ENCODE data around the gene ABCD1.
"Not testable (repeated sequence)": the region's sequence is repeated elsewhere in the genome, so short reads cannot be mapped to it uniquely, and the experiment has no call there.

ABCD1 gene

DNA sequence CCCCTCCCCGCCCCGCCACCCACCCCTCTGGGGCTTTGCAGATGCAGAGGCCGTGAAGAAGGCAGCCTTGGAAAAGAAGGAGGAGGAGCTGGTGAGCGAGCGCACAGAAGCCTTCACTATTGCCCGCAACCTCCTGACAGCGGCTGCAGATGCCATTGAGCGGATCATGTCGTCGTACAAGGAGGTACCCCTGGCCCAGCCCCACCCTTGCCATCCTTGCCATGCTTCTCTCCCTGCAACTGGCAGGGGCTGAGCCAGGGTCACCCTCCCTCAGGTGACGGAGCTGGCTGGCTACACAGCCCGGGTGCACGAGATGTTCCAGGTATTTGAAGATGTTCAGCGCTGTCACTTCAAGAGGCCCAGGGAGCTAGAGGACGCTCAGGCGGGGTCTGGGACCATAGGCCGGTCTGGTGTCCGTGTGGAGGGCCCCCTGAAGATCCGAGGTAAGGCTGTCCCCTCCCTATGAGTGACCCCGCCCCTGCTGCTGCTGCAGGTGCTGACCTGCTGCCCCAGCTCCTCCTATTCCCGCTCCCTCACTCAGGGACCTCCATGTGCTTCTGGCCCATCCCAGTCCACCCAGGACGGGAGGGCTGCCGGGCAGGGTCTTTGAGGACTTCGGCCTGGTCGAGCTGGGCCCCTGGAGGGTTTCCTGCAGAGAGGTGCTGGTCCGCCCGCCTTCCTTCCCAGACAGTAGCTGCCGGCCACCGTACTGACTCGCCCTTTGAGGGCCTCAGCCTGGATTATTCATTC lies 11.6 kb downstream of the ABCD1 start:
- no peak for DNase-seq

DNA sequence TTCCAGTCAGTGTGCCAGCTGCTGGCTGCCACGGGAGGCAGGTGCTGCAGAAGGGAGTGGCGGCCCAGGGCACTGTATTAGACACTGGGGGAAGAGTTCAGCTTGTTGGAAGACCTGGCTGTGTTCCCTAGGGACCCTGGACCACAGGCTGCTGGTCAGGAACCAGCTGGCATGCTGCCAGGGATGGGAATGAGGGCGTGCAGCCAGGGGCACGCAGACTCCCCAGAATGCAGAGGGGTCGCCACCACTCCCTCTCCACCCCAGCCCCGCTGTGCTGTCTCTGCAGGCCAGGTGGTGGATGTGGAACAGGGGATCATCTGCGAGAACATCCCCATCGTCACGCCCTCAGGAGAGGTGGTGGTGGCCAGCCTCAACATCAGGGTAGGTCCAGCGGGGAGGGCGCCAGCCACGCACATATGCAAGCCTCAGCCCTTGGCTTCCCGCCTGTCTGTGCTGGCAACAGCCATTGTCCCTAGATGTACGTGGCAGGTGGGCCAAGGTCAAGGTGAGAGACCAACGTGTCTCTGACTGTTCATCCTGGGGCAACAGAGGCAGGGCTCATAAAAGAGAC lies 12.3 kb downstream of the ABCD1 start:
- DNase-seq, result no peak

DNA sequence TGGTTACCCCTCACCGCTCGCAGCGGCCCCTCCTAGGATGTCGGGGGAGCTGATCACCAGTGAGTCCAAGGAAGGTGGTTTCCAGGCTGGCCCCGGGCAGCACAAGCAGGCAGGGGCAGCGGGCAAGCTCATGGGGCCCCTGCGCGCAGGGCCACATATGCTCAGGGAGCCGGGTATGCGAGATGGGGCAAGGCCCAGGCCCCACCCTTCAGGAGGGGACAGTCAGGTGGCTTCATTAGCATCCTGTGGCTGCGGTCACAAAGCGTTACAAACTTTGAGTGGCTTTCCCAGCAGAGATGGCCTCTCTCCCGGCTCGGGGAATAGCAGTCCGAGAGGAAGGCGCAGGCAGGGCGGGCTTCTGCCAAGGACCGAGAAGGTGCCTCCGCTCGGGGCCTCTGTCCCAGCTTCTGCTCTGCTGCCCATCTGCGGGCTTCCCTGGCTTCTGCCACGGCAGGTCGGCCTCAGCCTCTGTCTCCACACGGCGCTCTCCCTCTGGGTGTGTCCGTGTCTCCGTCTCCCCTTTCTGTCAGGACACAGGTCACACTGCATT lies 13.5 kb downstream of the ABCD1 start:
- DNase-seq, result no peak

DNA sequence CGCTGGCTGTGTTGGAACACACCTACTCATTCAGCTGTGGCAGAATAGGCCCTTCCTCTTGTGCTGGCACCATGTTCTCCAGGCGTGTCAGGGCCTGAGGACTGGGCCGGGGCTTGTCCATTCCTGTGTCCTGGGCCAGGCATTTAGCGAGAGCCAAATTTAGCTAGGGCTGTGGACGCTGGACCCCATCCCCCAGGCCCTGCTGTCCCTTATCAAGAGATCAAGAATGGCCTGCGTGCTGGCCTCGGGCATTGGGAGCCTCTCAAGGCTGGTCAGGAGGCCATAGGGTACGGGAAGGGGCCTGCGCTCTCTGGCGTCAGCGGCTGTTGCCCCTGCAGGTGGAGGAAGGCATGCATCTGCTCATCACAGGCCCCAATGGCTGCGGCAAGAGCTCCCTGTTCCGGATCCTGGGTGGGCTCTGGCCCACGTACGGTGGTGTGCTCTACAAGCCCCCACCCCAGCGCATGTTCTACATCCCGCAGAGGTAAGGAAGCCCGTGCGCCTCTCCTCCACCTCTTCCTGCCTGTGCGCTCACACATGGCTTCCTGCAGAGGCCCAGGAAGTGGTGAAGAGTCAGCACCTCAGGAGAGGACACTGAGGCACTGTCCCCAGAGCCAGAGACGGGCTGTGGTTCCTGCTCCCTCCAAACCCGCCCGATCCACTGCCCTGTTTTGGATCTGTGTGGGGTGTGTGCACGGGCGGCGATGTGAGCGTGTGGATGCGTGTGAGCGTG lies 15.3 kb downstream of the ABCD1 start:
- no peak for DNase-seq

DNA sequence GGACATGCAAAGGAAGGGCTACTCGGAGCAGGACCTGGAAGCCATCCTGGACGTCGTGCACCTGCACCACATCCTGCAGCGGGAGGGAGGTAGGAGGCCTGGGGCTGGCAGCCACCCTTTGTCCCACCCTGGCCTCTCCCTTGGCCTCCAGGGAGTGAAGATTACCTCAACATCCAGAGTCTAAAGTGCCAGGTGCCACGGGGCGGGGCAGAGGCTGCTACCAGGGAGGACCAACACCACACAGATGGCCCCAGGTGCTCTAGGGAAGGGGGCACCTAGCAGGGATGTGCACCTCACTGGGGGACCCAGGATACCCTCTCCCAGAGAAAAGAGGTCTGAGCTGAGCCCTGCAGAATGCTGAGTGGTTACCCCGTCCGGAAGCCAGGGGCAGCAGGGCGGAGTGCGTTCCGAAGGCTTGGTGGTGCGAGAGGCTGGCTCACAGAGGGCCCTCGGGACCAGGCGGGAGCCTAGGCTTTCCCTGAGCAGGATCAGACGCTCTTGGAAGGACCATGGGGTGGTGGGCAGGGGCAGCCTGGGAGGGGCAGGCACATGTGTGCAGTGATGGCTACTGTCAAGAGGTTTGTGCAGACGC lies 16.1 kb downstream of the ABCD1 start:
- DNase-seq, result no peak

DNA sequence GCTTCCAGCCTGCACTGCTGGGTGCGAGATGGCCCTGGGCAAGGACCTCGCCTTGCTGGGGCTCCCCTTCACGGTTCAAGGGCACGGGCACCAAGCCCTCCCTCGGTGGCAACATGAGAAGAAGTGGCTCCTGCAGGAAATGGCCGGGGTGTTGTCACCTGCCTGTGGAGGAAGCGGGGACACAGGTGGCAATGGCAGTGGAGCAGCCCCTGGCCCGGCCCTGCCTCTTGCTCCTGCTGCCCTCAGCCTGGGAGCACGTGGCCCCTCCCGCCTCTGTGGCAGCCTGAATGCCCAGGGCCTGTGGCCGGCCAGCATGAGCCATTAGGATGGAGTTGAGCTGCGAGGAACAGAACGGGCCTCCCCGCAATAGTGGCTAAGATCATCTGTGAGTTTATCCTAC lies 16.8 kb downstream of the ABCD1 start:
- no peak for DNase-seq

DNA sequence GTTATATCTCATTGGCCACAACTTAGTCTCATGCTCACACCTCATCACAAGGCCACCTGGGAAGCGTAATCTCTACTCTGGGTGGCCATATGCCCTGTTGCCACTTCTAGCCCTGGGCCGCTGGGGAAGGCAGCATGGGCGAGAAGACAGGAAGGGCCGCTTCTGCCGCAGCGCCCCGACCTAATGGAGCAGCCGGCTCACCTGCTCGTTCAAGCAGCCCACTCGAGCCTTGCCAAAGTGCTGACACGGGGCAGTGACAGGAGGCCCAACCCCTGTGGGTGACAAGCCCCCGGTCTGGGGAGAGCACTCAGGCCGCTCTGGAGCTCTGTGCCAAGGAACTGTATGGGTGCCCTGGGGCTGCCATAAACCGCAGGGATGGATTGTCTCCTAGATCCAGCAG lies 17.5 kb downstream of the ABCD1 start:
- DNase-seq, result not testable (repeated sequence)

DNA sequence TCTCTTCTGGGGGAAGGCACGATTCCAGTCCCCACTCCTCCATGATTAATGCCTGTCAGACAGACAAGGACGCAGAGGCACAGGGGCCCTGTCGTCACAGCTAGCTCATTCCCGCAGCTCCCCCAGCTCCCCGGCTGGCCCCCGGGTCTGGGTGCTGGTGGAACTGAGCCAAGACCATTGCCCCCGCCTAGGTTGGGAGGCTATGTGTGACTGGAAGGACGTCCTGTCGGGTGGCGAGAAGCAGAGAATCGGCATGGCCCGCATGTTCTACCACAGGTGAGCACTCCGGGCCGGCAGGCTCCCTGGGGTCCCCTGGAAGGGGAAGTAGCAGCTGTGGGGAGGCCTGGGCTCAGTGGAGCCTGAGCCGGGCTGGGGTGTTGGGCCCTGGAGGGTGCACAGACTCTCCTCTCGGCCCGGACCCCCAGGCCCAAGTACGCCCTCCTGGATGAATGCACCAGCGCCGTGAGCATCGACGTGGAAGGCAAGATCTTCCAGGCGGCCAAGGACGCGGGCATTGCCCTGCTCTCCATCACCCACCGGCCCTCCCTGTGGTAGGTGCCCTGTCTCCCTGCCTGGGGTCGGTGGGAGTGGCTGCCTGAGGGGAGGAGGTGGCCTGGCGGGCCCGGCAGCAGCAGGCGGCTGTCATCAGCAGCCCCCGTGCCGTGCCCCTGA lies 18.3 kb downstream of the ABCD1 start:
- not testable (repeated sequence) for DNase-seq

DNA sequence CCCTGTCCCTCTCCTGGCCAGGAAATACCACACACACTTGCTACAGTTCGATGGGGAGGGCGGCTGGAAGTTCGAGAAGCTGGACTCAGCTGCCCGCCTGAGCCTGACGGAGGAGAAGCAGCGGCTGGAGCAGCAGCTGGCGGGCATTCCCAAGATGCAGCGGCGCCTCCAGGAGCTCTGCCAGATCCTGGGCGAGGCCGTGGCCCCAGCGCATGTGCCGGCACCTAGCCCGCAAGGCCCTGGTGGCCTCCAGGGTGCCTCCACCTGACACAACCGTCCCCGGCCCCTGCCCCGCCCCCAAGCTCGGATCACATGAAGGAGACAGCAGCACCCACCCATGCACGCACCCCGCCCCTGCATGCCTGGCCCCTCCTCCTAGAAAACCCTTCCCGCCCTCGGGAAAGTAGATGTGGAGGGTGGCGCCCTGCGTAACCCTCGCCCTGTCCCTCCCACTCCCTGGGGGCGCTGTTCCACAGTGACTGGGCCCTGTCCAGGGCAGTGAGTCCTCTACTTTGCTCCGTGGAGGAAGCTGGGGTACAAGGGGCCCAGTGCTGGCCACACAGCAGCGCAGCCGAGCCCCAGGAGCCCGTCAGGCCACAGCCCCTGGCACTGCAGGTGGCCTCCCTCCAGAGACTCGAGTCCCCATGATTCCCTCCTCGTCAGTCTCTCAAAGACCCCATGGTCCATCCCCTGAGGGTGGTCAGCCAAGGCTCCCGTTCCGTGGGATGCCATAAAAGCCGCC lies 19.0 kb downstream of the ABCD1 start:
- not testable (repeated sequence) for DNase-seq

DNA sequence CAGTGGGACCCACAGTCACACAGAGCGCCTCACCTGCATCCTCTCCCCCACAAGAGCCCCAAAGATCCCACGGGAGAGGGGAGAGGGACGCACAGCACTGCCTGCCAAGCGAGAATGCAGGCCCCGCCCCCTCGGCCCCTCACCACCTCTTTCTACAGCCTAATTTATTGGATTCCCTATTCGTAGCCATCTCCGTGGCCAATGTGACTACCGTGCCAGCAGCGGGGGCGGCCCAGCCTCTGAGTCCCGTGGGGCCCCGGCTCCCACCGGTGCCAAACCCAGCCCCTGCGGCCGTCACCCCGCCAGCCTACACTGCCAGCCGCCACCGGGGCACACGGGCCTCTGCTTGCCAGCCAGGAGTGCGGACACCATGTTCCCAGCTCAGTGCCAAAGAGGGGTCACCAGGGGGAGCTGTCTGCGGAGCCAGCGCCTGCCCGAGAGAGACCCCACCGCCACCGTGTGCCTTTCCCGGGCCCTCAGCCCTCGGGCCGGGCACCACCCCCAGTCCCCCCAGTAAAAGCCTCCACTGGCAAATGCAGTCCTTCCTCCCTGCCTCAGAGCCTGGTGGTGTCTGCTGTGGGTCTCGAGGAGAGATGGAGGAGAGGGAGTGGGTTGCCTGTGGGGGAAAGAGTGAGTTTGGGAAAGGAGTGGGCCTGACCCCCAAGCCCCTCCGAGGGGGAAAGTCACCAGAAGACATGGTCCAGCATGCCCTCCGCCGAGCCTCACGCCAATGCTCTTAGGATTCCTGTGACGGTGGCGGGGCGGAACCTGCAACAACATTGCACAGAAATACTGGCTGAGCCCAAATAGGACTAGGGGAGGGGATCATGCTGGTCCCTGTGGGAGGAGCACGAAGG lies 19.8 kb downstream of the ABCD1 start:
- DNase-seq, result no peak

DNA sequence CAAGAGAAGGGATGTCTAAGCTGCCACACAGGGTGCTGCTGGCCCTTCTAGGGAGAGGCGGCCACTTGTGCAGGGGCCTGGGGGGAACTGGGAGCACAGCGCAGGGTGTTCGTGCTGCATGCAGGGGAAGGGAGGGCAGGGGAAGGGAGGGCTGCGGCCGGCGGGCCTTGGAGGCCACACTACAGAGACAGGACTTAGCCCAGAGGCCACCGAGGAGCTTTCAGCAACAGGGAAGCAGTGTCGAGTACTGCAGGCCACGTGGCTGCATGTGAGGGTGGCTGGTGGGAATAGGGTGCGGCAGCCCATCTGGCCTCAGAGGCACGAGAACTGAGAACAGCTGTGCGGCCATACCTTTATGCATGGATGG lies 20.4 kb downstream of the ABCD1 start:
- not testable (repeated sequence) for DNase-seq

DNA sequence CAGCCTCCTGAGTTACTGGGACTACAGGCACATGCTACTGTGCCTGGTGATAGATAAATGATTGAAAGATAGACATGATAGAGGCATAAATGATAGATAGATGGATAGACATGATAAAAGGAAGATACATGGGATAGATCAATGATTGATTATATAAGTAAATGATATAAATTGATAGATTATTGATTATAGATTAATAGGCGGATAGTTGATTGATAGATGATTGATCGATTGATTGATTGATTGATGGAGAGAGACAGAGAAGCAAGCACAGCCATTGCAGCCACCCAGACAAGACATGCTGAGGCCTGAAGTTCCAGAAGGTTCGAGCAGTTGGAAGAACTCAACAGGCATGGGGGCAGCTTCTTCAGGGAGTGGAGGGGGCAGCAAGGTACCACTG lies 21.7 kb downstream of the ABCD1 start:
- DNase-seq, result no peak

DNA sequence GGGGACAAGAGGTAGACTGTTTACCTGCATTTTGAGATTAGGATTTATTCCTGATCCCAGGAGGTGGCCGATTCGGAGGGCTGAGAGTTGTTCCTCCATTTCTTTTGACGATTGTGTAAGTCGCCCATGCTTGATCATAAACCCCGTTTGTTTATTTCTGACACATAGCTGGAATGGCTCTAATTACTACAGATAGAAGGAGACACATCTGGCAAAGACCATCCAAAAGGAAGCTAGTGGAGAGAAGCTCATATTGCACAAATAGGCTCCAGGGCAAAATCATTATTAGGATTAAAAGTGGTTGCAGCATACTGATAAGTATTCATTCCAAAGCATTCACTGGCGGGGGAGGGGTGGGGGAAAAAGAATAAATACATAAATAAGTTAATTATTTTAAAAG lies 22.3 kb downstream of the ABCD1 start:
- DNase-seq, result not testable (repeated sequence)

DNA sequence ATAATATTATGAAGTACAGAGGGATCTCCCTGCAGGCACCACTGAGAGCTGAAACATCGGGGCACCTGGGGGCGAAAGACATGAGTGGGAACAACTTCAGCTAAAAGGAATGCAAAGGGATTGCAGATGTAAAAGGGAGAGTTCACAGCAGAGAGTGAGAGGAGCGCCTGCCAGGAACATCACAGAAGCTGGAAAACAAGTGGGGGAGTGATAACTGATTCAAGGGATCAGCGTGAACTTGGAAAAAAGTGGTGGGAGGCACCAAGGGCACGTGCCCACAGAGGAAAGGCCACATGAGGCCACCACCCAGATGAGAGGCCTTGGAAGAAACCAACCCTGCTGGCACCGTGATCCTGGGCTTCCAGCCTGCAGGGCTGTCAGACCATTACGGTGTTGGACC lies 24.4 kb downstream of the ABCD1 start:
- not testable (repeated sequence) for DNase-seq

DNA sequence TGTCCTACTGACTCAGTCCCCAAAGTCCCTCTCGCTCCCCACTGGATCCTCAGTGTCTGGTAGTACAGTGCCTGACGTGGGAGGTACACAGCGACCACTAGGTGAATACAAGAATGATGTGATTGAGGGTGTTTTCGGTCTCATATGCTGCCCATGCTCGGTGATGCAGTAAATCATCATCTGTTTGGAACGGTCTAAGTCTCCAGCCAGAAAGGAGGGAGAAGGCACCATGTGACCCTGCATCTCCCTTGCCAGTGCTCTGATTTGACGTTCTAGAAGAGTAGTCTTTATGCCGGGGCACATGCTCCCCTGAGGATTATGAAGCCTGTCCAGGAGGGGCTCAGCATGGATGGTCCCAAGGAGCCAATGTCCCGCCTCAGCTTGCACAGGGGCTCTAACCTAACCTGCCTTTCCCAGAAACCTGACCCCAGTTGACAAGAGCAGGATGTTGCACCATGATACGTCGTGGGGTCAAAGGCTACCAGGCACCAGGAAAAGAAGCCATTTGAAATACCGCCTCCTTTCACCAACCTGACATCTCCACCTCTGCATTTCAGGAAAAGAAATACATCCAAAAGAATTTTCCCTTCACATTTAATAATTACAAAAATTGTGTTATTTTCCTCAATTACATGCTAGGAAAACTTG lies 25.6 kb downstream of the ABCD1 start:
- no peak for DNase-seq

DNA sequence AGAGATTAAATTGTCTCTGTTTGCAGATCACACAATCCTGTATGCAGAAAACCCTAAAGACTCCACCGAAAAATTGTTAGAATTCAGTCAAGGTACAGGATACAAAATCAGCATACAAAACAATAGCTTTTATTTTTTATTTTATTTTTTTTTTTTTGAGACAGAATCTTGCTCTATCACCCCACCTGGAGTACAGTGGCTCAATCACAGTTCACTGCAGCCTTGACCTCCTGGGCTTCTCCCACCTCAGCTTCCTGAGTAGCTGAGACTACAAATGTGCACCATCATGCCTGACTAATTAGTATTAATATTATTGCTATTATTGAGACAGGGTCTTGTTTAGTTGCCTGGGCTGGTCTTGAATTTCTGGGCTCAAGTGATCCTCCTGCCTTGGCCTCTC lies 30.5 kb downstream of the ABCD1 start:
- no peak for DNase-seq

DNA sequence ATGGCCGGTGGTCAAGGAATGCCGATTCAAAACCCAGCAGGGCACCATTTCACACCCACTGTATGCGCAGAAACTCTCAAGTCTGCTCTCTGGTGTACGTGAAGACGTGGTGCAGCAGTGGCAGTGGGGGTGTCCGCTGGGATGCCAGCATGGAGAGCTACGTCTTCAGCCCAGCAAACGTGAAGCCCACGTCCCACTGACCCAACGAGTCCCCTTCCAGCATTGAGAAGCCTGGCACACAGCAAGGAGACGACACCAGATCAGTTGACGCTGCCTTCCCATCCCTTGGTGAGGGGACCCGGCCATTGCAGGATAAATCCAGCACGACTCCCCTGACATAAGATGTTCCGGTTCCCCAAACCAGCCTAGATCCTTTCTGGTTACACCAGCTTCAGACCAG lies 37.2 kb downstream of the ABCD1 start:
- DNase-seq, result no peak

DNA sequence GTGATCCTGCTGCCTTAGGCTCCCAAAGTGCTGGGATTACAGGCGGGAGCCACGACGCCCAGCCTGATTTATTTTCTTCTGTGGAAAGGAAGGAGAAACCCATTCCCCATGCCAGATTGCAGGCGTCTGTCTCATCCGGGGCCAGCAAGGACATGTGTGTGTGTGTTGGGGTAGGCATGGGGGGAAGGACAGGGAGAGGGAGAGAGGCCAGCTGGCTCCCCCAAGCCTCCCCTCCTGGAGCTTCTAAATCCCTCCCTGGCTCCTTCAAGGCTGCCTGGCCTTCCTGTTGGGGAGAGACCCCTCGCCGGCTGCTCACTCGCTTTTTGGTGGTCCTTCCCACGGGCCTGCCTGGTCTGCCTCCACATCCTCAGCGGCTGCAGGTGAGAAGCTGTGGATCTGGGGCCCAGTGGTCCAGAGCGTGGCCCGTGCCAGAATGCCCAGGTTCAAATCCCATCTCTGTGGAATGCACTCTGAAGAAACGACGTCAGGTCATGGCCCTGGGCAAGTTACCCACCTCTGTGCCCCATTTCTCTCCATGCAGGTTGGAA lies 38.0 kb downstream of the ABCD1 start:
- DNase-seq, result no peak

DNA sequence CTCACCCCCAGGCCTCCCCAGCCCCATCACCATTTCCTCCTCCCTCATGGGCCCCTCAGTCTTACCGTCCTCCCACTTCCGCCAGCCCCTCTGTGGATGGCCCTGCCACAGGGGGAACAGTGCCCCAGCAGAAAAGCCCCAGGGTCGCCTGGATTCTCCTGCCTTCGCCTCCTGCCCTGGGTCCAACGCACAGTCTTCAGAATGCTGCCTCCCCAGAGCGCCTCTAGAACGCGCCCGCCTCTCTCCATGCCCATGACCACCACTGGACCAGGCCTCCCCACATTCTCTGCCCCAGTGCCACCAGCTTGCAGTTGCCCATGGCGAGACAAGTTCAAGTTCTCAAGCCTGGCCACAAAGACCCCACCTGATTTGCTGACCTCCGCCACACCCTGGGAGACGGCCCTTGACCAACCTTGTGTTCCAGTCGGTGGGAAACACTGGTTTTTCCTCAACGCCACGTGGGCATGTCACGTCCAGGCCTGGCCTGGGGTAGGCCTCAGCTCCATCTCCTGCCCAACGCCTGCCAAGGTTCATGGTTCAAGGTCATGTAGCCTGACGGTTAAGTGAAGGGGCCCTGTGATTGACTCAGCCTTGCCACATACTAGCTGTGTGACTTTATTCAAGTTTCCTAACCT lies 38.8 kb downstream of the ABCD1 start:
- DNase-seq, result no peak

Data from stimulated activated CD4-positive, alpha-beta T cell treated with anti-CD3 and anti-CD28 coated beads, Interleukin-2, amount 100 ng/mL, for 48 hours (primary cell).